ENCODE results near the gene KCNQ1.

KCNQ1 gene

GRCh38 chr11:2647167-2647566 lies 202.4 kb downstream of the KCNQ1 start:
- no peak for DNase-seq (ENCODE audit: low read depth, low spot score)

- DNase-seq (ENCODE audit: low read depth, low spot score): no peak
Measured at GRCh38 chr11:2647953-2648352, 203.1 kb downstream of the KCNQ1 start.

- no peak for DNase-seq (ENCODE audit: low read depth, low spot score)
Measured at GRCh38 chr11:2649400-2649799, 204.6 kb downstream of the KCNQ1 start.

DNA sequence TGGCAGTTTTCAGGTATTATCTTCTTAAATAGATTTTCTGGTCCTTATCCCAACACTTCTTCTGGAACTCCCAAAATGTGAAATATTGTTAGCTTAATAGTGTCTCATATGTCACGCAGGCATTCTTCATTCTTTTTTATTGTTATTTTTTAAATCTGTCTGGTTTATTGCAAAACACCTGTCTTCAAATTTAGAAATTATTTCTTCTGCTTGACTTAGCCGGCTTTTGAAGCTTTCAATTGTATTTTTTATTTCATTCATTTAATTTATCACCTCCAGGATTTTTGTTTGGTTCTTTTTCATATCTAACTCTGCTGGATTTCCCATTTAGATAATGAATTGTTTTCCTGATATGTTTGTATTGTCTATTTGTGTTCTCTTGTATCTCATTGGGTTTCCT lies 205.0 kb downstream of the KCNQ1 start:
- no peak for DNase-seq (ENCODE audit: low read depth, low spot score)

DNA sequence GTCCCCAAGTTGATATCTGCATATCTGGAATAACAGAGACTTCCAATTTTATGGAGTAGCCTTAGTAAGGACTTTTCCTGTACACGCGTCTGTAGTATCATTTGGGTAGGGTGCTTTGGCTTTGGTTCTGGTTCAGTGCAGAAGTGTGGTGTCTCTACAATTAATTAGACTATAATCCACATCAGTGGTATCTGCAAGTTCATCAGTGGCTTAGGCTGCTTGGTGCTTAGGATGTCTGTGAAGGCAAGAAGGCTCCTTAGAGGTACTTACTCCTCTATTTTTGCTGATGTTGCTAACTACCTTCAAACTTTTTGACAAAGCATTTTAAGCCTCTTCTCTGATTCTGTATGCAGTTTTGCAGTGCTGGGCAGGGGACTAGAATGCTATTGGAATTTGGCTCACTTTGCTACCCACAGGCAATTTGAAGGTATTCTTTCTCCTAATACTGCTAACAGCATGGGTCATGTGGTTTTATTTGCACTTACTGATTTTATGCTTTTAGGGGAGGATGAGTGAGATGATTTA lies 205.6 kb downstream of the KCNQ1 start:
- DNase-seq (ENCODE audit: low read depth, low spot score): no peak

- no peak for DNase-seq (ENCODE audit: low read depth, low spot score)
Measured at GRCh38 chr11:2651054-2651617, 206.3 kb downstream of the KCNQ1 start.

- DNase-seq (ENCODE audit: low read depth, low spot score): no peak
Measured at GRCh38 chr11:2651826-2652271, 207.0 kb downstream of the KCNQ1 start.

- no peak for DNase-seq (ENCODE audit: low read depth, low spot score)
Measured at GRCh38 chr11:2652333-2653197, 207.8 kb downstream of the KCNQ1 start.

DNA sequence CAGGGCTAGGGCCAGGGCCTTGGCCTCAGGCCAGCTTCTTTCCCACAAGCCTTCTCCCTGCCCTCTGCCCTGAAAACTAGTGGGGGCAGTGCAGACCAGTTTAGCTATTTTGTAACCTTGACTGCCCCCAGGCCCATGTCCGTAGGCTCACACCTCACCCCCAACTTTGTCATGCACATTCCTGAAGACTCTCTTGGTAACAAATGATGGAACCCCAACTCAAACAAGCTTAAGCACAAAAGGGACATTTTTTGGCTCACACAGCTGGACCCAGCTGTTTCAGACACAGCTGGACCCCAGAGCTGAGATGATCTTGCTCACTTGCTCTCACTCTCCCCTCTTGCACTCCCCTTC lies 208.4 kb downstream of the KCNQ1 start:
- no peak for DNase-seq (ENCODE audit: low read depth, low spot score)

GRCh38 chr11:2653930-2654739 lies 209.3 kb downstream of the KCNQ1 start:
- DNase-seq (ENCODE audit: low read depth, low spot score): no peak

DNA sequence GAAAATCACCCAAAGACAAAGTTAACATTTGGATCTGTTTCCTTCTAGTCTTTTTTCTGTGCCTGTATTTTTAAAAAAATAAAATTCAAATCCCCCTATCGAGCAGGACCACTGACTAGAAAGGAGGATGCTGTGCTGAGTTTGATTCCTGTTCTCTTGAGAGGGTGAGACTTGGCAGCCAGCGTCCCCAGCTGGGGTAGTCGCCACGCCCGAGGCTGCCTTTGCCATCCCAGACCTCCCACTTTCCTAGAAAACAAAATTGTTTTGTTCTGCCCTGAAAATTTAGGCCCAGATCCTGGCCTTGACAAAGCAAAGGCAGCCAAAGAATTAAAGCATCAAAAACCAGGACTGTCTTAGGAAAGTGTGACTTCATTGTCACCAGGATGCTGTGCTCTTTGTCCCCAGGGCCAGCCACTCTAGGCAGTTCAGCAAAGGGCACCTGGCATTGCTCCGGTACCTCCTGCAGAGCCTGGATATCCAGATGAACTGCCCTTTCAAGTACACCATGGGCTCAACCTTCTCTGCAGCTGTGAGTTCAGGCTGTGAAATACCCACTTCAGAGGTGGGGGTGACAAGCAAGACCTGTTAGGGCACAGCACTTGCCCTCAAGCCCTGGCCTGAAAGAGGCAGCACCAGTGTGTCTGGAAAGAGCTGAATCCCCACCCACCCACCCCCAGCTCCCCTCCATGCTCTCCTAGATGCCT lies 210.4 kb downstream of the KCNQ1 start:
- no peak for DNase-seq (ENCODE audit: low read depth, low spot score)

DNA sequence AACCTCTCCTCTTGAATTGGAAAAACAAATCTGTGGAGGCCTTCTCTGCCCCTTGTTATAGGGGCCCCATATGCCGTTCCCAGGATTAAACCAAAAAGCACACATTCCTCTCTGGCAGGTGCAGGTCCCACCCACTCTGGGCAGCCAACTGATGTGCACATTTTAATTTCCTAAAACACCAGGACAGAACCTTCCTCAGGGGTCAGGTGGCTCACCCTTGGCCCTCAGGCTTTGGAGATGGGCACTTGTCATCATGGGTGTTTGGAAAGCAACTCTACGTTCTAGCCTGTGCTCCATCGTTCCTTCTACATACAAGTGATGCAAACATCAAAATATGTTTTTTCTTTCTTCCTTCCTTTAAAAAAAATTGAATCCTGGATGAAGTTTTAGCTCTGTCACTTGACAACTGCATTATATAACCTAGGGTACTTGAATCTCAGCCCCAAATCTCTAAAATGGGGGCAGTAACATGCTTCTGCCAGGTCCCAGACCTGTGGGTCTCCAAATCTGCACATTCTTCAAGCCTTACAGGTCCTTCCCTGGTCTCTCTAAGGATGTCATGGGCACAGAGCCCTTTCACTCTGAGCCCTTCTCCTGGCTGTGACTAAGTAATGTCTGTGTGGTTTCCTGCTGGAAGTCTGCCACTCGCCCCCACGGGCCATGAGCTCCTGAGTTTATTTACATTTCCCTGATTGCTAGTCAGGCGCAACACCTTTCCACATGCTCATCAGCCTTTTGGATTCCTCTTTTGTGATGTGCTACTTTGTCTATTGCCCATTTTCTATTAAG lies 211.2 kb downstream of the KCNQ1 start:
- no peak for DNase-seq (ENCODE audit: low read depth, low spot score)

DNA sequence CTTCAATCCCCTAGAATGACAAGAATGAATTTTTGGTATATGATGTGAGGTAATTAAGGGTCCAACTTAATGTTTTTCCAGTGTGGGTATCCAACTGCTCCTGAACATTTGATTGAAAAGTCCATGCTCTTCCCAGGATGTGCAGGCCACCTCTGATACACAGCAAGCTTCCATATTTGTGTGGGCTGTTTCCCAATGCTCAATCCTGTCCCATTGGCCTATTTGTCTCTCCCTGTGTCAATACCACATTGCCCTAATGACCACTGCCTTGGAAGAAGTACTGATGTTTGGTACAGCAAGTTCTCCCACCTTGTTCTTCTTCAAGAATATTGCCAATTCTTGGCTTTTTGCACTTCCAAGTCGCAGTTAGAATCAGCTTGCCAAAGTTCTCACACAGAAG lies 212.1 kb downstream of the KCNQ1 start:
- no peak for DNase-seq (ENCODE audit: low read depth, low spot score)

GRCh38 chr11:2657697-2658284 lies 213.0 kb downstream of the KCNQ1 start:
- DNase-seq (ENCODE audit: low read depth, low spot score): no peak

- DNase-seq (ENCODE audit: low read depth, low spot score): no peak
Measured at GRCh38 chr11:2660357-2660939, 215.6 kb downstream of the KCNQ1 start.

GRCh38 chr11:2661173-2662023 lies 216.6 kb downstream of the KCNQ1 start:
- DNase-seq (ENCODE audit: low read depth, low spot score): no peak

- DNase-seq (ENCODE audit: low read depth, low spot score): no peak
Measured at GRCh38 chr11:2662024-2662312, 217.2 kb downstream of the KCNQ1 start.

- no peak for DNase-seq (ENCODE audit: low read depth, low spot score)
Measured at GRCh38 chr11:2662430-2663299, 217.9 kb downstream of the KCNQ1 start.

All from activated naive CD8-positive, alpha-beta T cell treated with anti-CD3 and anti-CD28 coated beads, Interleukin-2, amount 50 U/mL, for 16 hours (primary cell).